HT-29 (cell line): ENCODE data around the gene LARP4. TPM values are rescaled to one million over a fixed set of nuclear protein-coding genes. Genes with fewer than 3 reads are reported as not detected.

Source experiments
- DNase-seq: peaks from one replicate; pipeline ENCODE4 v3.0.0-alpha.2; 2015; ENCODE audit warnings: low spot score
- total RNA-seq: library from RNA; depleted of rRNA; stranded (reverse); fragments of >200 nt; shearing (Covaris generic); gene quantifications from 2 replicates; pipeline ENCODE4 v1.2.3, GENCODE V29; 2014; rRNA removed

LARP4 gene
- total RNA-seq, 1 experiment from 2014 or later = 18.9 TPM

DNA sequence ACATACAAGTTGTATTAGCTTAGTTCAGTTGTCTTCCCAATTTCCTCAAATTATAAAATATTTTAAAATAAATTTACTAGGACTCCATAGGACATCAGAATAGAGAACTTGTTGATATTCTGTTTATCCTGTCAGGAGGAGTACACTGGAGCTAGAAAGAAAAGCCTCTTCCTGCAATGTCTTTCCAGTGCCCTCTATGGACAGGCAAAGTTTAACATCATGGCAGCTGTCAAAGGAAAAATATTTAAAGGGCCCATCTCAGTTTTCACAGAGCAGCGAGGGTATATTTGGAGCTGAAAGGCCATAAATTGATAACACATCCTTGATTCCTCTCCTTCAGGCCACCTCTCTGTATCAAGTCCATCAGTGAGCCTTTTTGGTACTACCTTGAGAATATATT is 123.1 kb downstream of the LARP4 start:
- no peak for DNase-seq

DNA sequence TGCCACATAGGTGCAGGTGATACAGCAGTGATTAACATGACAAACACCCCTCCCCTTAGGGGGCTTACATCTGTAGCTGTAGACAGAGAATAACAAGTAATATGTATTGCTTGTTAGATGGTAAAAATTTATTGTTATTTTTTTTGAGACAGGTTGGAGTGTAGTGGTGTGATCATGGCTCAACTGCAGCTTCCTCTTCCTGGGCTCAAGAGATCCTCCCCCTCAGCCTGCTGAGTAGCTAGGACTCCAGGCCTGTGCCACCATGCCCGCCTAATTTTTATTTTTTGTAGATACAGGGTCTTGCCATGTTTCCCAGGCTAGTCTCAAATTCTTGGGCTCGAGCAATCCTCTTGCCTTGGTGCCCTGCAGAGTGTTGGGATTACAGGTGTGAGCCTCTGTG is 123.9 kb downstream of the LARP4 start:
- DNase-seq = no peak

DNA sequence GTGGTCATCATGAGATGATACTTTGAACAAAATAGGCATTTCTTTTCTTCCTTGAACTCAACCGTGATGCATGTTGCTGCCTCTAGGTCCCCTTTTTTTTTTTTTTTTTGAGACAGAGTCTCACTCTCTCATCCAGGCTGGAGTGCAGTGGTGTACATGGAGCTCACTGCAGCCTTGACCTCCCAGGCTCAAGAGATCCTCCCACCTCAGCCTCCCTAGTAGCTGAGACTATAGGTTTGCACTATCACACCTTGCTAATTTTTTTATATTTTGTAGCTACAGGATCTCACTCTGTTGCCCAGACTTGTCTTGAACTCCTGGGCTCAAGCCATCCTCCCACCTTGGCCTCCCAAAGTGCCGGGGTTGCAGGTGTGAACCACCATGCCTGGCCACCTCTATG is 124.7 kb downstream of the LARP4 start:
- DNase-seq = no peak

DNA sequence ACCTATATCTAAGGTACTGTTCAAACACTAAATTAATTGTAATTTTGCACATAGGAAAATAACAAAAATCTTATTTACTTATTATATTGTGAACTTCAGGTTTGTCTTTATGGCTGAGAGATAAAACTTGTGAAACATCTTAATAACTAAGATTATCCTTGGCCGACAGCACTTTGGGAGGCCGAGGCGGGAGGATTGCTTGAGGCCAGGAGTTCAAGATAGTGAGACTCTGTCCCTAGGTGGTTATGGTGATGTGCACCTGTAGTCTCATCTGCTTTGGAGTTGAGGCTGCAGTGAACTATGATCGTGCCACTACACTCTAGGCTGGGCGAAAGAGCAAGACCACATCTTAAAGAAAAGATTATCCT is 126.7 kb downstream of the LARP4 start:
- DNase-seq = no peak

DNA sequence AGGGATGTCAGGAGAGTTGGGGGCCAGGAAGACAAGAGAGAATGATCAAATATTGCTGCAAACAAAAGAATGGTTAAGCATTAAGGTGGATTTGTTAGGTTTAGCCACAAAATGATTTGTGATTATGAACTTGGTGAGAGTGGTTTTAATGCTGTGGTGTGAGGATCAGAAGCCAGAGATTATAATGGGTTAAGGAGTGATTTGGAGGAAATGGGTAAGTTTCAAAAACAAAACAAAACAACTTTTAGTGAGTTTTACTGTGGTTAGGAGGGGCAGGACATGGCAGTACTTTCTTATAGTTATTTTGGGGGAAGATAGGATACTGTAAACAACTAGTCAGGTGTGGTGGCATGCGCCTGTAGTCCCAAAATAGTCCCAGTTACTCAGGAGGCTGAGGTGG is 128.1 kb downstream of the LARP4 start:
- DNase-seq = no peak

DNA sequence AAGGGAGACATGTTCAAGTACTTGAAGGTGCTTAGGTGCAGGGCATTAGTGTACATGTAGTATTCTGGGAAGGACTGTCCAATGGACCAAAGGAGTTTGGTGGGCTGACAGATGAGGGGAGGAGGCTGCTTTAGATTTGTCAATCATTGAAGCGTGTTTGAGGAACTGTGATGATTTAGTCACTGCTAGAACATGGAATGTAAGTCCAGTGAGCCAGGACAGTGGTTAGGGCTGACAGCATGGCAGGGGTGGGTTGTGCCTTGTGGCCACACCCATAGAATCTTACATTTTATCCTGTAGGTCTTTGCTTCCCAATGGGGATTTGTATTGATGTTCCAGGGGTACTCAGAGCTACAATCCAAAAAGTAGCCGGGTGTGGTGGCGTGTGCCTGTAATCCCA is 128.7 kb downstream of the LARP4 start:
- DNase-seq = no peak

Other genes starting within 250 kb of the LARP4 start
- 13.9 and 20.5 TPM in 2 replicates for gene CERS5, start 233.5 kb upstream of the LARP4 start, total RNA-seq
- 81.4 and 91.1 TPM in 2 replicates for gene LIMA1, start 117.4 kb upstream of the LARP4 start, total RNA-seq
- not detected in 2 replicates for gene FAM186A, start 4.3 kb upstream of the LARP4 start, total RNA-seq
- gene DIP2B, start 104.1 kb downstream of the LARP4 start, total RNA-seq = 18.3 and 21.4 TPM in 2 replicates